WTC11 (cell line): ENCODE results near the gene LILRB3. TPM values are rescaled to one million over a fixed set of nuclear protein-coding genes. Genes with fewer than 3 reads are reported as not detected.

ENCODE experiments used
- ATAC-seq: fragments of 200-7000 bp; cut with Tn5 transposase; 2 replicates; pipeline ENCODE4 v1.10.0; 2021; ENCODE audit warnings: mild to moderate bottlenecking, moderate library complexity
- CTCF ChIA-PET: fragments of 300-600 bp; sonication (Branson Sonifier 250); formaldehyde crosslinking; loops from one replicate; lab custom pipeline; 2021; ENCODE audit warnings: antibody characterized with exemption; lab: Charles Lee
- POLR2A ChIA-PET: fragments of 350-600 bp; sonication (Branson Sonifier 250); formaldehyde crosslinking; loops from one replicate; lab custom pipeline; 2021; ENCODE audit warnings: antibody characterized with exemption; lab: Charles Lee
- DNase-seq: peaks from one replicate; pipeline ENCODE4 v3.0.0; 2021; ENCODE audit warnings: low spot score
- H3K27ac Mint-ChIP-seq: 2 replicates; pipeline ENCODE4 v1.8.0; 2021; ENCODE audit warnings: mixed read lengths
- H3K27me3 Mint-ChIP-seq: 2 replicates; pipeline ENCODE4 v1.8.0; 2021; ENCODE audit warnings: low read depth, mild to moderate bottlenecking, moderate library complexity, mixed read lengths
- H3K36me3 Mint-ChIP-seq: 2 replicates; pipeline ENCODE4 v1.8.0; 2021; ENCODE audit warnings: mixed read lengths
- H3K4me1 Mint-ChIP-seq: 2 replicates; pipeline ENCODE4 v1.8.0; 2022; ENCODE audit warnings: mixed read lengths
- H3K4me3 Mint-ChIP-seq: 2 replicates; pipeline ENCODE4 v1.8.0; 2021; ENCODE audit warnings: mild to moderate bottlenecking, moderate library complexity, mixed read lengths
- H3K9me3 Mint-ChIP-seq: 2 replicates; pipeline ENCODE4 v1.8.0; 2021; ENCODE audit warnings: mixed read lengths
- CREM ChIP-seq: sonication (generic); formaldehyde crosslinking; IDR thresholded peaks from 2 replicates; pipeline ENCODE4 v1.8.1; 2022; ENCODE audit warnings: mild to moderate bottlenecking, missing genetic modification reagents, moderate library complexity
- ELF4 ChIP-seq: sonication (generic); formaldehyde crosslinking; IDR thresholded peaks from 2 replicates; pipeline ENCODE4 v1.8.1; 2022; ENCODE audit warnings: low read depth, mild to moderate bottlenecking, moderate library complexity, missing genetic modification reagents
- GRHL2 ChIP-seq: fragments of 250-450 bp; sonication (Bioruptor Pico); IDR thresholded peaks from 2 replicates; pipeline ENCODE4 v1.8.0; 2022; ENCODE audit warnings: mild to moderate bottlenecking, moderate library complexity; ENCODE audit not compliant: insufficient replicate concordance, severe bottlenecking
- GTF2I ChIP-seq: fragments of 250-450 bp; sonication (Bioruptor Pico); conservative IDR thresholded peaks from 2 replicates; pipeline ENCODE4 v1.4.0; 2021; ENCODE audit warnings: mild to moderate bottlenecking
- OVOL2 ChIP-seq: fragments of 250-450 bp; sonication (Bioruptor Pico); IDR thresholded peaks from 2 replicates; pipeline ENCODE4 v1.9.0; 2021; ENCODE audit warnings: mild to moderate bottlenecking, borderline replicate concordance
- TP53 ChIP-seq: sonication (generic); formaldehyde crosslinking; IDR thresholded peaks from 2 replicates; pipeline ENCODE4 v1.8.1; 2023; ENCODE audit warnings: mild to moderate bottlenecking, missing genetic modification reagents
- total RNA-seq: library from RNA; stranded (reverse); gene quantifications from 3 replicates; pipeline ENCODE4 v1.2.3, GENCODE V29; 2021
- TF ChIP-seq, protein P1 (sequence below): fragments of 250-450 bp; sonication (Bioruptor Pico); conservative IDR thresholded peaks from 2 replicates; pipeline ENCODE4 v1.9.0; 2021; ENCODE audit warnings: mild to moderate bottlenecking
- TF ChIP-seq, protein P2 (sequence below): fragments of 250-450 bp; sonication (Bioruptor Pico); IDR thresholded peaks from 2 replicates; pipeline ENCODE4 v1.9.0; 2021; ENCODE audit warnings: moderate library complexity, mild to moderate bottlenecking, inconsistent platforms, borderline replicate concordance
- TF ChIP-seq, protein P3 (sequence below): sonication (generic); formaldehyde crosslinking; IDR thresholded peaks from 2 replicates; pipeline ENCODE4 v1.8.1; 2023; ENCODE audit warnings: mild to moderate bottlenecking, missing genetic modification reagents, moderate library complexity
- TF ChIP-seq, protein P4 (sequence below): sonication (generic); formaldehyde crosslinking; IDR thresholded peaks from 2 replicates; pipeline ENCODE4 v1.8.1; 2023; ENCODE audit warnings: mild to moderate bottlenecking, missing genetic modification reagents
- TF ChIP-seq, protein P5 (sequence below): sonication (generic); formaldehyde crosslinking; IDR thresholded peaks from 2 replicates; pipeline ENCODE4 v1.8.0; 2022; ENCODE audit warnings: mild to moderate bottlenecking, missing genetic modification reagents
- TF ChIP-seq, protein P6 (sequence below): sonication (generic); formaldehyde crosslinking; IDR thresholded peaks from 2 replicates; pipeline ENCODE4 v1.8.1; 2023; ENCODE audit warnings: mild to moderate bottlenecking, moderate library complexity, missing genetic modification reagents
- TF ChIP-seq, protein P7 (sequence below): sonication (generic); formaldehyde crosslinking; conservative IDR thresholded peaks from 2 replicates; pipeline ENCODE4 v1.8.1; 2022; ENCODE audit warnings: mild to moderate bottlenecking, missing genetic modification reagents

The LILRB3 gene
- total RNA-seq, 1 experiment from 2014 or later = not detected

DNA sequence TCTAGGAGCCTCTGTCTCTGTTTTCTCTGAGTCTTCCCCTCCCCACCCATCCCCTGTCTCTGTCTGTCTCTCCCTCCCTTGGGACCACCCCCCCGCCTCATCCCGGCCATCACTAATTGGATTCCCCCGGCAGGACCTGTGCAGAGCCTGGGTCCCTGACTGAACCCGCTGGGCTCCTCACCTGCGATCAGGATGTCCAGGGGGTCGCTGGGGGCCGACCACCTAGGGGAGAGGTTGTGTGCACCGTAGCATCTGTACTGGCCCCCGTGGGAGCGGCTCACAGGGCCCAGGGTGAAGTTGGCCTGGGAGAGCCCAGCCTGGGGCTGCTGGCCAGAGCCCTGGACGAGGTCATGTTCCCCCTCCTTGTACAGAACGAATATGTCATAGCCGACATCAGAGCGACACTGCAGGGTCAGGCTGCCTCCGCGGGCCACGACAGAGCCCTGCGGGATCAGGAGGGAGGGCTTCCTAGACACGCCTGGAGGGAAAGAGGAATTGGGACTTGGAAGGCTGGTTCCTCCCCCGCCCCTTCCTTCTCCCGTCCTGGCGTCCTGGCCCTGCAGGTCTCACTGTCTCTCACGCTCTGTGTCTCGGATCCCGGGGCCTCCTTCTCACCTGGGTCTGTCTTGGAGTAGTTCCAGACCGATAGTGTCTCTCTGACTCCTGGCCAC lies 32.4 kb upstream of the LILRB3 start (continued):
- TF ChIP-seq, protein P1, sequence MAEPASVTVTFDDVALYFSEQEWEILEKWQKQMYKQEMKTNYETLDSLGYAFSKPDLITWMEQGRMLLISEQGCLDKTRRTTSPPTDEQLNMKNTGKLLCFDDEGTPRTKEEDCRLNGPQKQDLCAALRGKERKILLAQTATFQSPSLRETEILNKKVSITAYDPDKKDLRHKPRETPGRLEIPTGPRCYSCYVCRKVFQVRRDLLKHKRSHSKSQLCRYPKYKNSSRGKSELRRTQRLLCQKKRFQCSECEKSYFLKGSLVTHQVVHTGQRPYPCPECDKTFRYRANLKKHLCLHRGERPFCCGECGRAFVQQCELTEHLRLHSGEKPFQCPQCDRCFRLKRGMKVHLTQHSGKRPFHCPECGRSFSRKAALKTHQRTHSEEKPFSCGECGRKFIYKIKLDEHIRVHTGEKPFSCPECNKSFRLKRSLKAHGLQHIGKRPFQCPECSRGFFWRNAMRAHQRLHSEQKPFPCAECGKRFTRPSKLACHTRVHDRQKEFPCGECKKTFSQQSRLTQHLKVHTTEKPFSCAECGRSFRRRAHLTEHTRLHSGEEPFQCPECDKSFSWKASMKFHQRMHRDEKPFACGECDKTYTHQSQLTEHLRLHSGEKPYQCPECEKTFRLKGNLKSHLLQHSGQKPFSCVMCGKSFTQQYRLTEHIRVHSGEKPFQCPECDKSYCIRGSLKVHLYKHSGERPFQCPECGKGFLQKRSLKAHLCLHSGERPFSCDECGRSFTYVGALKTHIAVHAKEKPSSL (CRISPR knock-in tag) = no peak

DNA sequence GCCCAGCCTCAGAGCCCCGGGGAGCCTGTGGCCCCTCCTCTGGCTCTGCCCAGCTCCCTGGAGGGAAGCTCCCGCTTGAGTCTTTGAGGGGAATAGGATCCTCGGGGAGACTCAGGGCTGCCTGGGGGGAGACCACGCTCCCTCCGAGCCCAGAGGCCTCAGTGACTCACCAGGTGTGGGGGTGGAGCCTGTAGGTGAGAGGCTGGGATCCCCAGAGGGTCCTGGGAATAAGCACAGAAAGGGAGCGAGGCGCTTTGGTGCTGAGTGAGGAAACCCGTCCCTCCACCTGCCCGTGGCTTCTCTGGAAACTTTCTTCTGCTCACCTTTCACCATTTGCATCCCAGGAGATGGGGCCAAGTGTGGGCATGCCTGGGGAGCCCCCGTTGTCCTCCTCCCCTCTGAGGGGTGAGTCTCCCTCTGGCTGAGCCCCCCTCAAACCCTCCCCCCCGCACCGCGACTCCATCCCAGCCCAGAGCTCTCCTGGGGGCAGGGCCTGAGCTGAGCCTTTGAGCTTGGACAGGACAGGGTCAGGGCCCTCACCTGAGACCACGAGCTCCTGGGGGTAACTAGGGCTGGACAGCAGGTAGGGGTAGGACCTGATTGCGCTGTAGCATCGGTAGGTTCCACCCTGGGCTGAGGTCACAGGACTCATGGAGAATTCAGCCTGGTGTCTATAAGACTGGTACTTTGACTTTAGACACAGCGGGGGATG lies 31.5 kb upstream of the LILRB3 start:
- CTCF ChIA-PET = interaction anchor here (3.3 kb wide), 1 partner anchor 12 kb away, joined by 26 read pairs; no protein-coding TSS in a partner anchor

More for the DNA sequence above, 31.5 kb upstream of the LILRB3 start:
- Mint-ChIP-seq H3K4me3 (no peak overlapping the region), H3K36me3 (no peaks in the 10 kb centered on the region), H3K27me3 (peaks cover 20% of the 10 kb centered on the region)
- no peak for DNase-seq
- POLR2A ChIA-PET = no interaction called here
- TF ChIP-seq CREM (CRISPR knock-in tag) (no peak), GRHL2 (no peak), OVOL2 (no peak), GTF2I (CRISPR knock-in tag) (no peak), ELF4 (no peak), TP53 (CRISPR knock-in tag) (no peak)
- TF ChIP-seq, protein P2, sequence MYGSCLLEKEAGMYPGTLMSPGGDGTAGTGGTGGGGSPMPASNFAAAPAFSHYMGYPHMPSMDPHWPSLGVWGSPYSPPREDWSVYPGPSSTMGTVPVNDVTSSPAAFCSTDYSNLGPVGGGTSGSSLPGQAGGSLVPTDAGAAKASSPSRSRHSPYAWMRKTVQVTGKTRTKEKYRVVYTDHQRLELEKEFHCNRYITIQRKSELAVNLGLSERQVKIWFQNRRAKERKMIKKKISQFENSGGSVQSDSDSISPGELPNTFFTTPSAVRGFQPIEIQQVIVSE = no peak
- TF ChIP-seq, protein P3, sequence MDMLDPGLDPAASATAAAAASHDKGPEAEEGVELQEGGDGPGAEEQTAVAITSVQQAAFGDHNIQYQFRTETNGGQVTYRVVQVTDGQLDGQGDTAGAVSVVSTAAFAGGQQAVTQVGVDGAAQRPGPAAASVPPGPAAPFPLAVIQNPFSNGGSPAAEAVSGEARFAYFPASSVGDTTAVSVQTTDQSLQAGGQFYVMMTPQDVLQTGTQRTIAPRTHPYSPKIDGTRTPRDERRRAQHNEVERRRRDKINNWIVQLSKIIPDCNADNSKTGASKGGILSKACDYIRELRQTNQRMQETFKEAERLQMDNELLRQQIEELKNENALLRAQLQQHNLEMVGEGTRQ = no peak
- TF ChIP-seq, protein P4, sequence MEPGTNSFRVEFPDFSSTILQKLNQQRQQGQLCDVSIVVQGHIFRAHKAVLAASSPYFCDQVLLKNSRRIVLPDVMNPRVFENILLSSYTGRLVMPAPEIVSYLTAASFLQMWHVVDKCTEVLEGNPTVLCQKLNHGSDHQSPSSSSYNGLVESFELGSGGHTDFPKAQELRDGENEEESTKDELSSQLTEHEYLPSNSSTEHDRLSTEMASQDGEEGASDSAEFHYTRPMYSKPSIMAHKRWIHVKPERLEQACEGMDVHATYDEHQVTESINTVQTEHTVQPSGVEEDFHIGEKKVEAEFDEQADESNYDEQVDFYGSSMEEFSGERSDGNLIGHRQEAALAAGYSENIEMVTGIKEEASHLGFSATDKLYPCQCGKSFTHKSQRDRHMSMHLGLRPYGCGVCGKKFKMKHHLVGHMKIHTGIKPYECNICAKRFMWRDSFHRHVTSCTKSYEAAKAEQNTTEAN (CRISPR knock-in tag) = no peak
- TF ChIP-seq, protein P5, sequence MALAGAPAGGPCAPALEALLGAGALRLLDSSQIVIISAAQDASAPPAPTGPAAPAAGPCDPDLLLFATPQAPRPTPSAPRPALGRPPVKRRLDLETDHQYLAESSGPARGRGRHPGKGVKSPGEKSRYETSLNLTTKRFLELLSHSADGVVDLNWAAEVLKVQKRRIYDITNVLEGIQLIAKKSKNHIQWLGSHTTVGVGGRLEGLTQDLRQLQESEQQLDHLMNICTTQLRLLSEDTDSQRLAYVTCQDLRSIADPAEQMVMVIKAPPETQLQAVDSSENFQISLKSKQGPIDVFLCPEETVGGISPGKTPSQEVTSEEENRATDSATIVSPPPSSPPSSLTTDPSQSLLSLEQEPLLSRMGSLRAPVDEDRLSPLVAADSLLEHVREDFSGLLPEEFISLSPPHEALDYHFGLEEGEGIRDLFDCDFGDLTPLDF (CRISPR knock-in tag) = no peak
- TF ChIP-seq, protein P6, sequence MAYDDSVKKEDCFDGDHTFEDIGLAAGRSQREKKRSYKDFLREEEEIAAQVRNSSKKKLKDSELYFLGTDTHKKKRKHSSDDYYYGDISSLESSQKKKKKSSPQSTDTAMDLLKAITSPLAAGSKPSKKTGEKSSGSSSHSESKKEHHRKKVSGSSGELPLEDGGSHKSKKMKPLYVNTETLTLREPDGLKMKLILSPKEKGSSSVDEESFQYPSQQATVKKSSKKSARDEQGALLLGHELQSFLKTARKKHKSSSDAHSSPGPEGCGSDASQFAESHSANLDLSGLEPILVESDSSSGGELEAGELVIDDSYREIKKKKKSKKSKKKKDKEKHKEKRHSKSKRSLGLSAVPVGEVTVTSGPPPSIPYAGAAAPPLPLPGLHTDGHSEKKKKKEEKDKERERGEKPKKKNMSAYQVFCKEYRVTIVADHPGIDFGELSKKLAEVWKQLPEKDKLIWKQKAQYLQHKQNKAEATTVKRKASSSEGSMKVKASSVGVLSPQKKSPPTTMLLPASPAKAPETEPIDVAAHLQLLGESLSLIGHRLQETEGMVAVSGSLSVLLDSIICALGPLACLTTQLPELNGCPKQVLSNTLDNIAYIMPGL (CRISPR knock-in tag) = no peak
- TF ChIP-seq, protein P7, sequence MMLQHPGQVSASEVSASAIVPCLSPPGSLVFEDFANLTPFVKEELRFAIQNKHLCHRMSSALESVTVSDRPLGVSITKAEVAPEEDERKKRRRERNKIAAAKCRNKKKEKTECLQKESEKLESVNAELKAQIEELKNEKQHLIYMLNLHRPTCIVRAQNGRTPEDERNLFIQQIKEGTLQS = no peak
- TF ChIP-seq, all 79 proteins: peak for 0
- no peak overlapping the region for H3K27ac Mint-ChIP-seq
- no peaks in the 10 kb centered on the region for H3K9me3 Mint-ChIP-seq
- peaks cover 3% of the 10 kb centered on the region; the same call in 1 of the 2 replicates for H3K4me1 Mint-ChIP-seq
- peak; percentile 49; the same call in 1 of the 2 replicates for ATAC-seq
